SIG-M5 treated with dmso at 0.1 percent for 504 hours (cell line): ENCODE results near the gene CD27.
"Not testable (repeated sequence)": the region's sequence is repeated elsewhere in the genome, so short reads cannot be mapped to it uniquely, and the experiment has no call there.

Experiments used
- DNase-seq: peaks from one replicate; lab custom pipeline; 2025; ENCODE audit not compliant: unreplicated experiment; lab: John Stamatoyannopoulos, UW

Gene CD27

DNA sequence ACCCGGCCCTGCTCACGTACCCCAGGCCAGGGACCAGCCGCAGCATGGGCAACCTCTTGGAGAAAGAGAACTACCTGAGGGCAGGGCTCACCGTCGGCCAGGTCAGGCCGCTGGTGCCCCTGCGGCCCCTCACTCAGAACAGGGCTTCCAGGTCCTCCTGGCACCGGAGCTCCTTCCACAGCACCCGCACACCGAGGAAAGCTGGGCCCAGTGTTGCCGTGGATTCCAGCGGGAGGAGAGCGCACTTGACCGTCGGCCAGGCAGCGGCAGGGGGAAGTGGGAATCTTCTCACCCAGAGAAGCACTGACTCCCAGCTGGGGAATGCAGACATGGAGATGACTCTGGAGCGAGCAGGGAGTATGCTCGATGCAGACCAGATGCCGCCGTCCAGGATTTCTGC lies 33.7 kb downstream of the CD27 start:
- DNase-seq: no peak

GRCh38 chr12:6488240-6488639 lies 43.5 kb downstream of the CD27 start:
- no peak for DNase-seq

DNA sequence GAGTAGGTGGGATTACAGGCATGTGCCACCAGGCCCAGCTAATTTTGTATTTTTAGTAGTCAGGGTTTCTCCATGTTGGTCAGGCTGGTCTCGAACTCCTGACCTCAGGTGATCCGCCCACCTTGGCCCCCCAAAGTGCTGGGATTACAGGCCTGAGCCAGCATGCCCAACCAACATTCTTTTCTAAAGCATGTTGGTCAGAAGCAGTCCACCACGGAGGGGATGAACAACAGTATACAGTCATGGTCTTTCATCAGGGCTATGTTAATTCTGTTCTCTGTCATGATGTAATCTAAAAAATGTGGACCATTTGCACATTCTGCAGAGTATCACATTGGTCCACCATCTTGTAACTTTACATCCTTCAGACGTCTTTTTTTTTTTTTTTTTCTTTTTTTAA lies 44.7 kb downstream of the CD27 start:
- no peak for DNase-seq

DNA sequence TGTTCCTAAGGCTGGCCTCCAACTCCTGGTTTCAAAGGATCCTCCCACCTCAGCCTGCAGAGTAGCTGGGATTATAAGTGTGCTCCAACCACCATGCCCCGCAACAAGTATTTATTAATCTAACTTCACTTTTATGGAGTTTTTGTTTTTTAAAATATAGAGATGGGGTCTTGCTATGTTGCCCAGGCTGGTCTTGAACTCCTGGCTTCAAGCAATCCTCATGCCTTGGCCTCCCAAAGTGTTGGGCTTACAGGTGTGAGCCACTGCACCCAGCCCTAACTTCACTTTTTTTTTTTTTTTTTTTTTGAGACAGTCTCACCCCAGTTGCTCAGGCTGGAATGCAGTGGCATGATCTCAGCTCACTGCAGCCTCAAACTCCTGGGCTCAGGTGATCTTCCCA lies 45.9 kb downstream of the CD27 start:
- not testable (repeated sequence) for DNase-seq

GRCh38 chr12:6492838-6493496 lies 48.2 kb downstream of the CD27 start, which contains the start of gene MRPL51:
Gene MRPL51, minus strand, starts transcription at chr12:6493262. Its CDS starts 126 bp downstream, at chr12:6493136.
- DNase-seq: peak; percentile 95

- peak; percentile 98 for DNase-seq
Measured at GRCh38 chr12:6493497-6494257, 48.9 kb downstream of the CD27 start, which contains the start of gene NCAPD2. Gene NCAPD2, plus strand, starts transcription at chr12:6494102. Its CDS starts 997 bp downstream, at chr12:6495099.

GRCh38 chr12:6494258-6494743 lies 49.5 kb downstream of the CD27 start:
- DNase-seq: no peak

DNA sequence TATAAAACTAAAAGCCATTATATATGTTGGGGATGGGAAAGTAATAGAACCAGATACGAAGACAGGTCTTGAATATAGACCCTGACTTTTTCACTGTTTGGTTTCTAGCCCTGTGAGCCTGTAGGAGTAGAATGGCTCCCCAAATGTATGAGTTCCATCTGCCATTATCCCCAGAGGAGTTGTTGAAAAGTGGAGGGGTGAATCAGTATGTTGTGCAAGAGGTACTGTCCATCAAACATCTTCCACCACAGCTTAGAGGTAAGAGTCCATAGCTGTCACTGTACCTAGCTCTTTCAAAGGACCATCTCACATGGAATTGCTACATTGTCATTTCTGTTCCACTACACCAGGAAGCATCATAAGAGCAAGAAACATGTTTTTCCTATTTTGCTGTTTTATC lies 50.2 kb downstream of the CD27 start:
- peak; percentile 41 for DNase-seq

- DNase-seq: not testable (repeated sequence)
Measured at GRCh38 chr12:6497291-6497690, 52.5 kb downstream of the CD27 start.

DNA sequence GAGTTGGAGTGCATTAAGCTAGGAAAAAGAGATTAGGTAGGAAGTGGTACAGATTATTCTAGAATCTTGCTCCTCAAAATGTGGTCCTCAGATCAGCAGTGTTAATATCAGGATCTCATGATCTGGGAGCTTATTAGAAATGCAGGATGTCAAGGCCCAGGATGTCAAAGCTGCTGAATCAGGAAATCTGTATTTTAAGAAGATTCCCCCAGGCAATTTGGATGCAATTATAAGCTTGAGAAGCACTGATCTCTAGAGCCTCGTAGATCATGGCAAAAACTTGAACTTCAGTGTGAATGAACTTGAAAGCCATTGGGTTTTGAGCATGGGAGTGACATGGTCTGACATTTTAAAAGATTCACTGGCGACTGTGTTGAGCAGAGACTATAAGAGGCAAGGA lies 55.7 kb downstream of the CD27 start:
- no peak for DNase-seq
